ENCODE results near the gene SCGB2B2. TPM values are rescaled to one million over a fixed set of nuclear protein-coding genes. Genes with fewer than 3 reads are reported as not detected.

Gene SCGB2B2
- total RNA-seq, 1 experiment from 2014 or later, result 0.20 TPM

Other genes starting within 250 kb of the SCGB2B2 start
- 156 to 163 TPM (median 162 TPM) in 3 replicates for gene UBA2, start 248.8 kb downstream of the SCGB2B2 start, total RNA-seq (2021)
- gene WTIP, start 195.4 kb downstream of the SCGB2B2 start, total RNA-seq (2021), result 14.3 to 18.1 TPM (median 16.0 TPM) in 3 replicates
- 23.5 to 26.3 TPM (median 24.6 TPM) in 3 replicates for gene ZNF302, start 519 bp upstream of the SCGB2B2 start, total RNA-seq (2021)
- gene ZNF181, start 57.1 kb upstream of the SCGB2B2 start, total RNA-seq (2021), result 8.5 to 9.7 TPM (median 9.0 TPM) in 3 replicates
- 4.0 to 5.2 TPM (median 5.2 TPM) in 3 replicates for gene ZNF599, start 96.1 kb upstream of the SCGB2B2 start, total RNA-seq (2021)
- 5.4 to 6.8 TPM (median 6.0 TPM) in 3 replicates for gene ZNF30, start 249.7 kb upstream of the SCGB2B2 start, total RNA-seq (2021)